Stimulated activated memory B cell treated with anti-CD40 and anti-IgM and Interleukin-4, amounts not matched to agents 10 μg/mL and 1 μg/mL and 100 μg/mL, for 72 hours (primary cell): ENCODE results near the gene HOXC10.

Experiments
- ATAC-seq: fragments of 150-1000 bp; cut with Tn5 transposase; 2 replicates; pipeline ENCODE4 v1.10.0; 2021
- H3K27ac Mint-ChIP-seq: one replicate; pipeline ENCODE4 v1.8.0; 2022; ENCODE audit warnings: mild to moderate bottlenecking, mixed read lengths
- H3K27me3 Mint-ChIP-seq: one replicate; pipeline ENCODE4 v1.8.0; 2022; ENCODE audit warnings: mixed read lengths
- H3K36me3 Mint-ChIP-seq: one replicate; pipeline ENCODE4 v1.8.0; 2022; ENCODE audit warnings: mixed read lengths
- H3K4me1 Mint-ChIP-seq: one replicate; pipeline ENCODE4 v1.8.0; 2022; ENCODE audit warnings: mixed read lengths
- H3K4me3 Mint-ChIP-seq: one replicate; pipeline ENCODE4 v1.8.0; 2022; ENCODE audit warnings: mild to moderate bottlenecking, moderate library complexity, mixed read lengths
- H3K9me3 Mint-ChIP-seq: one replicate; pipeline ENCODE4 v1.8.0; 2022; ENCODE audit warnings: mixed read lengths

The HOXC10 gene

DNA sequence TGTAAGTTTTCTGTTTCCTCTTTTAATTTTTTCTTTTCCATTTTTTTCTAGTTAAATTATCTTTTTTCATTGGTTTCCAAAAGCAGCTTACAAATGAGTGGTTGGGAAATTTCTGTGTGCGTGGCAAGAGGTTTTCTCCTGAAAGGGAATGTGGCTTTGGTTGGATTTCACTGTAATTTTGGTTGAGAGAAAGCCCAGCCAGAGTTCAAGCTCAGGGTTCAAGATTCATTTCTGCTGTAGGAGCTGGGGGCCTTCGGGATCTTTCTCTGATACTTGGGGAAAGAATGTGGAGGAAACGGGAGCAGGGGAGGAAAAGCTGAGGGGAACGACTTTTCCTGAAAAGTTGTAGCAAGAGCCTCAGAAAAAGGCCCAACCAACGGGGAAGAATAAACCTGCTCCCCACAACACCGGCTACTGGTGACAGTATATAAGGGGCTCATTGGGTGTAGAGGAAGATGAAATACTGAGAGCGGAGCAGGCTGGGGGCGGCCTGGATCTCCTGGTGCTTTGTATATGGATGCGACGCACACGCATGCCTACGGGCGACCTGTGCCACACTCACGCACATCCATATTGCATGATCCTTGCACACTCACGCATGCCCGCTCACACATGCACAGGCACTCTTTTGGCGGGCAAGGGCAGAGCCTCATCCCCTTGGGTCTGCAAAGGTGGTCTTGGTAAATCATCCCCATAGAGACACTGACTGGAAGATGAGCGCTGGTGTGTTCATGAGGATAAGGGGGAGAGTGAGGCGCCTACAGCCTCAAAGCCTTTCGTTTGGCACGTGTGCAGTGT is 1.9 kb downstream of the HOXC10 start:
- Mint-ChIP-seq H3K27me3 (peaks cover 100% of the 10 kb centered on the region), H3K4me1 (peaks cover 40% of the 10 kb centered on the region), H3K27ac (no peak overlapping the region), H3K36me3 (no peaks in the 10 kb centered on the region), H3K4me3 (no peak overlapping the region), H3K9me3 (no peaks in the 10 kb centered on the region)
- ATAC-seq = no peak

DNA sequence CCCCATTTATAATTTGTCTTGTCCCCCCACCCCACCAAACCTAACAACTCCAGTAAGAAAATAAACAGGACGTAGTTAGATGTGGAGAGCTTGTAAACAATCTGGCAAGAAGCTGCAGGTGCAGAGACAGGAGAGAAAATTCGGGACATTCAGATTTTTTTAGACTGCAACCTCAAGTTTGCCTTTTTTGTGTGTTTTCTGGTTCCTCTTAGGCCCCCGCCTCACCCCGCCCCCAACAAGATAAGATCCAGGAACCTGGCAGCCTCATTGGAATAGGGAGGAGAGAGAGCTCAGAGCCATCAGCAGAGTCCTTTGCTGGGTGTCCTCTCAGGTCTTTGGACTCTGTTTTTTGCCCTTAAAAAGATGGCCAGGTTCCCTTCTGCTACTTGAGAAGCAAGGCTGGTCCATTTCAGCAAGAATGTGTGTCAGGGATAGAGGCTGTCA is 2.9 kb downstream of the HOXC10 start:
- Mint-ChIP-seq H3K4me3 (no peak overlapping the region), H3K36me3 (no peaks in the 10 kb centered on the region), H3K27me3 (peaks cover 100% of the 10 kb centered on the region), H3K9me3 (no peaks in the 10 kb centered on the region), H3K27ac (no peak overlapping the region), H3K4me1 (peaks cover 40% of the 10 kb centered on the region)
- ATAC-seq = no peak

DNA sequence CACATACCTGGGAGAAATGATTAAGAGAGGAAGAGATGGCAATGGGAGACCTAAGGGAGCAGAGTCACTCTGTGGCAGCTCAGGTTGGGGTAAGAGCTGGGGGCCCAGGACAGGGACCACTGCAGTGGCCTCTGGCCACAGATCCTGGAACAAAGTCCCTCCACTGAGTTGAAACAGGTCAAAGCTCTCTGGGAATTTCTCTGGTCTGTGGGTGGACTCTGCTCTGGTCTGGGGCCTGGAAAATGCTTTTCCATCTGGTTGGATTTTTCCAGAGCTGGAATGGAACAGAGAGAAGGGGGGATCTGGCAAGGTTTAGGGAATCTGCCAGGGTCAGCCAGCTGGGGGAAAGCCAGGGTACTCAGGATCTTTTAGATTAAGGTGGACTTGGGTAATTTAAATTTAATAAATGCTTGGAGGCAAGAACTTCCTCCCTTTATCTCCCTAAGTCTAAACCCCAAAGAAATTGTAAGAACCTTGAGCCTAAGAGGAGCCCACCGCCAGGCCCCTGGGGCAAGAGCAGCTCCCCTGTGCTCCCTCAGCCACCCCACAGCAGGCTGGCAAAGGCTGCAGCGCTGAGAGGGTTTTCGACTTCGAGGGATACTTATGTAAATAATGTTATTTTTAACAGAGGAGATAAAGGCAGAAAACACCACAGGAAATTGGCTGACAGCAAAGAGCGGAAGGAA is 3.7 kb downstream of the HOXC10 start:
- H3K4me3 Mint-ChIP-seq = no peak overlapping the region
- peaks cover 41% of the 10 kb centered on the region for H3K4me1 Mint-ChIP-seq
- peaks cover 100% of the 10 kb centered on the region for H3K27me3 Mint-ChIP-seq
- no peaks in the 10 kb centered on the region for H3K9me3 Mint-ChIP-seq
- H3K36me3 Mint-ChIP-seq = no peaks in the 10 kb centered on the region
- ATAC-seq = no peak
- H3K27ac Mint-ChIP-seq = no peak overlapping the region

DNA sequence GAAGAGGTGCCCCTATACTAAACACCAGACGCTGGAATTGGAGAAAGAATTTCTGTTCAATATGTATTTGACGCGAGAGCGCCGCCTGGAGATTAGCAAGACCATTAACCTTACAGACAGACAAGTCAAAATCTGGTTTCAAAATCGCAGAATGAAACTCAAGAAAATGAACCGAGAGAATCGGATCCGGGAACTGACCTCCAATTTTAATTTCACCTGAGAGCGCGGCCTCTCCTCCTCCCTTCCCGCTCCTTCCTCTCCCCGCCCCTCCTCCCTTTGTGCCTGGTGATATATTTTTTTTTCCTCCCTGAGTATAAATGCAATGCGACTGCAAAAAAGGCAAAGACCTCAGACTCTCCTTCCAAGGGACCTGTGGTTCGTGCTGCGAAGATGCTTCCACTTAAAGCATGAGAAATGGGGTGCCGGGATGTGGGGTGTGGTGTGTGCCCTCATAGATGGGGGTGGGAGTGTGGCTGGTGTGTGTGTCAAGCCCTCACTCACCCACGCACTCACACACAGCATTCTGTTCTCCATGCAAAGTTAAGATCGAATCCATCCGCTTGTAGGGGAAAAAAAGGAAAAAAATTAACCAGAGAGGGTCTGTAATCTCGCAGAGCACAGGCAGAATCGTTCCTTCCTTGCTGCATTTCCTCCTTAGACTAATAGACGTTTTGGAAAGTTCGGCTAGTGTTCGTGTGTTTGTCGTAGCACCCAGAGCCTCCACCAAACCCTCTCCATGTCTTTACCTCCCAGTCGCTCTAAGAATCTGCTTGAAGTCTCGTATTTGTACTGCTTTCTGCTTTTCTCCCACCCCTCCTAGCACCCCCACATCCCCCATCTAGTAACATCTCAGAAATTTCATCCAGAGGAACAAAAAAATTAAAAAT is 4.5 kb downstream of the HOXC10 start:
- peaks cover 100% of the 10 kb centered on the region for H3K27me3 Mint-ChIP-seq
- ATAC-seq = no peak
- no peaks in the 10 kb centered on the region for H3K36me3 Mint-ChIP-seq
- H3K4me1 Mint-ChIP-seq = peaks cover 47% of the 10 kb centered on the region
- H3K9me3 Mint-ChIP-seq = no peaks in the 10 kb centered on the region
- no peak overlapping the region for H3K27ac Mint-ChIP-seq
- no peak overlapping the region for H3K4me3 Mint-ChIP-seq

DNA sequence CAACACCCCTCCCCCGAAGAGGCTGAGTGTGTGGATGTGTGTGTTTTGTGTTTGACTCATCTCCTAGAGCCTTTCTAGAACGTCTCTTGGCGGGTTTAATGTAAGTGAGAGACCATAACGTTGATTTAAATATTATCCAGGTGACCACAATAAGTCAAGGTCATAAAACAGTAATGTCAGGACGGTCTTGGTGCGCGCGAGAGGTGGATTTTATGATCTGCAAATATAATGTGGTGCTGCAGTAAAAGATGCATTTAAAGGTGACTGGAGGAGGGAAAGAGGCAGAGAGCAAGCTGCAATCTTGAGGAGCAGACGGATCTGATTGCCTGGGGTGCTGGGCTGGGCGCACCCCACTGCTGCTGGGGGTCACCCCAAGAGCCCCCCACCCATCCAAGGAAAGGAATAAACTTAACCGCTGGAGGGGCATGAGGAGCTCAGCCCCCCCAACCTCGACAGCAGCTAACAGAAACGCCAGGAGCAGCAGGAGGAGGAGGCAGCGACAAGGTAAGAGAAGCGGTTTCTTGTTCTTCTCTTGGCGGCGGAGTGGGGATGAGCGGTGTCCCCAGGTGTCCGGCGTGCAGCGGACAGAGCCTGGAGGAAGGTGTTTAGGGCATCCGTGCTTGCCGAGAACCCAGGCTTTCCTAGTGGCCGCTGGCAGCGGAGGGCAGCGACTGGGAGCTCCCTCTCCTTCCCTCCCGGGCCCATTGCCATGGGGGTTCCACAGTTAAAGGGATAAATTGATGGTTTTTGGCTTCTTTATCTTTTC is 5.5 kb downstream of the HOXC10 start:
- Mint-ChIP-seq H3K27ac (no peak overlapping the region), H3K9me3 (no peaks in the 10 kb centered on the region), H3K36me3 (no peaks in the 10 kb centered on the region), H3K4me3 (no peak overlapping the region), H3K27me3 (peaks cover 100% of the 10 kb centered on the region), H3K4me1 (peaks cover 50% of the 10 kb centered on the region)
- ATAC-seq = no peak

DNA sequence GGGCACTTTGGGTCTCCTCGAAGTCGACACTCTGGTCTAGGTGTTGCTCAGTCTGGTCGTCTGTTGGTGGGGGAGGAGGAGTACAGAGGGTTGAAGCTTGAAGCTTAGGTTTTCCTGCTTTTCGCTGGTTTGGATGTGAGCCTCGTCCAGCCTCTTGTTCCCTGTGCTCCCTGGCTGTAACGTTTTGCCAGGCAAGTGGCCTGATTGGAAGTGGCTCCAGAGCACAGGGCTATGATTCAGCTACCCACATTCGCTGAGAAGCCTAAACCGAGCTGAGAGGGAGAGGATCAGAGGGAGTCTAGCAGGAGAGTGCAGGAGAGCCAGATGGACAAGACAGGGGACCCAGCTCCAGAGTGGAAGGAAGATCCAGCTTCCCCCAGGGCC is 6.1 kb downstream of the HOXC10 start:
- Mint-ChIP-seq H3K27me3 (peaks cover 100% of the 10 kb centered on the region), H3K4me3 (no peak overlapping the region), H3K36me3 (no peaks in the 10 kb centered on the region), H3K4me1 (peaks cover 52% of the 10 kb centered on the region), H3K27ac (no peak overlapping the region), H3K9me3 (no peaks in the 10 kb centered on the region)
- ATAC-seq = no peak

DNA sequence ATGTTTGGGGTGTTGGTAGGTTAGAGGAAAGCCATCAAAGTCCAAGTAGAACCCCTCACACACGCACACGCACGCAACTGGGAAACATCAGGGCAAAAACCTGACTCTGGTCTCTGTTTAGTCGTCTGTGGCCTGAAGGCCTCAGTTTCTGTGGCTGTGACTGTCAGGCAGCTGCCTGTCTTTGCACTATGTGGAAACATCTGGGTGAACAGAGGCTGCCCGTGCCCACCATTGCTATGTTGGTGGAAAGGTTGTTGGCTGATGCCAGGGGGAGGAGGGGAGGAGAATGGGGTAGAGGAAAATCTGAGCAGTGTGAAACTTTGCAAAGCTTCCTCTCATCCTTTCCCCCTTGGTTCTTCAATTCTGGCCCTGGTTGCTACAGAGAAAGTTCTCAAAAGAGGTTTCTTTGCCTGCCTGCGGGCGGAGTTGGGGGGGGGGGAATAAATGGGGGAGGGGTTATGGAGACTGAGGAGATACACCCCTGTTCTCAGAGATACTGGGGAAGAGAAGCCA is 7.5 kb downstream of the HOXC10 start:
- Mint-ChIP-seq H3K4me1 (peaks cover 58% of the 10 kb centered on the region), H3K27me3 (peaks cover 100% of the 10 kb centered on the region), H3K36me3 (no peaks in the 10 kb centered on the region), H3K27ac (no peak overlapping the region), H3K9me3 (no peaks in the 10 kb centered on the region), H3K4me3 (no peak overlapping the region)
- no peak for ATAC-seq

DNA sequence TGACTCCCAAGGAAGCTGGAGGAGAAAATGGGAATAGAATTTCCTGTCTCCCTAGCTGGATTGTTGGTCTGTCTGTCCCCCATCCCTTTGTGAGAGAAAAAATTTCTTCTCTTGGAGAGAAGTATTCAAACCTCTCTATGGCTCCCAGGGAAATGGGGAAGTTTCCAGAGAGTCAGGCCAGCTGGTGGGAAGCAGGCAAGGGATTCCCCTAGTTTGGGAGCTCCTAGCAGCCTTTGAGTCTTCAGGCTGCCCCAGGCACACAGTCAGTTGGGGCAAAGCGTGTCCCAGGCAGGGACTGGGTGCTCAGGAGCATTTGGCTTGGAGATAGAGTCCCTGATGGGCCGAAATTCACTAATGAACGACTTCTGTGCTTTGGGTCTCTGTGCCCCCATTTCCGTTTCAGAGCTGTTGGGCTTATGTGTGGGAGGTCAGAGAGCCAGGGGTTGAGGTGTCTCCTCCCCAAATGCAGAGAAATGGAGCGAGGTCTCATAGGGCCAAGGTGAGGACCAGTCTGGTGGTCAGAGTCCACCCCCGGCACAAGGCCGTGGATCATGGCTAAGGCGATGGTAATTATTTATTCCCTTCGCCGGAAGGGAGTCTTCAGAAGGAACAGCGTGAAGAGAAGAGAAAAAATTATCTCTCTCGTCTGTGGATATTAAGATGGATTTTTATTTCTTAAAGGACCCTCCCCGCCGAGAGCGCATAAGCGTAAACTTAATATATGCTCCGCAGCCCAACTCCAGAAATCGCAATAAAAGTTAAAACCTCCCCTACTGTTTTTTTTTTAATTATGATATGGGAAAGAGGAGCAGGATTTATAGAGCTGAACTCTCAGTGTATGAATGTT is 8.4 kb downstream of the HOXC10 start:
- H3K9me3 Mint-ChIP-seq = no peaks in the 10 kb centered on the region
- H3K4me1 Mint-ChIP-seq = peaks cover 59% of the 10 kb centered on the region
- no peaks in the 10 kb centered on the region for H3K36me3 Mint-ChIP-seq
- ATAC-seq = no peak
- no peak overlapping the region for H3K27ac Mint-ChIP-seq
- H3K27me3 Mint-ChIP-seq = peaks cover 100% of the 10 kb centered on the region
- peak overlapping the region; percentile 63 for H3K4me3 Mint-ChIP-seq

DNA sequence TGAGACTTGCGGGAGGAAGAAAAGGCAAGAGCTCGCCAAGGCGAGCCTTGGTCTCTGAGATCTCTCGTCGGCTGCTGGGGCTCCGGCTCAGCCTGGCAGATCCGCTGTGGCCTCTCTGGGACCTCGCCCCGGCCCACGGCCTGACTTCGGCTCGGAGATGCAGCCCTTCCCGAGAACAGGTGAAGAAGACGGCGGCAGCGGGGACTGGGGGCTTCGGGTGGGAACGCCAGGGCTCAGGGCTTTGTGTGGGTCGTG is 9.0 kb downstream of the HOXC10 start:
- H3K36me3 Mint-ChIP-seq = no peaks in the 10 kb centered on the region
- H3K4me3 Mint-ChIP-seq = peak overlapping the region; percentile 63
- peaks cover 100% of the 10 kb centered on the region for H3K27me3 Mint-ChIP-seq
- H3K27ac Mint-ChIP-seq = no peak overlapping the region
- H3K9me3 Mint-ChIP-seq = no peaks in the 10 kb centered on the region
- no peak for ATAC-seq
- peaks cover 54% of the 10 kb centered on the region for H3K4me1 Mint-ChIP-seq

DNA sequence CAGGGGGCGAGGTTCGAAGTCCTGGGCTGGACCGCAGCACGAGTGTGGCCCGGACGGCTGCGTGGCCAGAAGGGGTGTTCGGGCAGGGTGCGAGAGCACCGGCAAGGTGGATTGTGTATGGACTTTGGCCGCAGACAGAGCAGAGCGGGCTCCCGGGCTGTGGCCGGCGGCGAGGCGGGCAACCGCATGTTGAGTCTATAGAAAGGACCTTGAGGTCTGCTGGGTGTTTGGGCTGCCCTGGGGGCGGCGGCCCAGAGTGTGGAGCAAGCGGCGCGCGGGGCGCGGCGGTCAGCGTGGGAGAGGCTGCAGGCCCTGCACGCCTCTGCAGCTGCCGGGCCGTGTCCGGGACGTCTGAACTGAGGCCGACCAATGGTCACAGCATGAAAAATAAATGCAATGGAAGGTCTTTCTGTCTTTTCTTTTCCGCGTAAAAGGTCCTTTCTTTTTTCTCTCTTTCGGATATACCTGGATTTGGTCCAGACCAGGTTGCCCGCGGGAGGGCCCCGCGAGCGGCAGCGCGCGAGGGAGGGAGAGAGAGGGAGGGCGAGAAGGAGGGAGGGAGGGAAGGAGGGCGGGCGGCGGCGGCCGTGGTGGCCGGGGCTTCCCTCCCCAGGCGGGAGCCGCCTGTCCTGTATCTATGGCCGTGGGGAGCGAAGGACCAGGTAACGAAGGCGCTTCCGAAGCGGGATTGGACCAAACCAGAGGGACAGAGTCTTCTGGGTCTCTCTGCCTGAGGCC is 9.5 kb downstream of the HOXC10 start:
- Mint-ChIP-seq H3K4me1 (peaks cover 49% of the 10 kb centered on the region), H3K9me3 (no peaks in the 10 kb centered on the region), H3K27me3 (peaks cover 100% of the 10 kb centered on the region), H3K4me3 (peak overlapping the region; percentile 63), H3K36me3 (no peaks in the 10 kb centered on the region), H3K27ac (no peak overlapping the region)
- ATAC-seq = no peak

DNA sequence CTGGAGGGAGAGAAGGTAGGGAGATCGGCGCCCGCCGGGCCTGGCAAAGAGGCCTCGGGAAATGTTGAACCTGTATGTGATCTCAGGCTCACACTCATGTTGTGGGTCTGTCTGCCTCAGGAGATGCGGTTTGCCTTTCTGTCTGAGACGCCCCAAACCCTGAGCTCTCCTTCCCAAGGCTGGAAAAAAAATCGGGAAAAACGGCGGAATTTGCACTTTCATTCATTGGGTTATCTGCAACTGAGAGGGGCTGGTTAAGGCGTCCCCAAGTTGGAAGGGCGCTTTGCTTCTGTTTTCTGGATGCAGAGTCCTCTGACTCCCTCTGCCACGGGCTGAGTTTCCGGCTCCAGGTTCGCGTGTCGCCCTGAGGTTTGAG is 10.0 kb downstream of the HOXC10 start:
- peak overlapping the region; percentile 63 for H3K27ac Mint-ChIP-seq
- H3K4me3 Mint-ChIP-seq = peak overlapping the region; percentile 38
- ATAC-seq = no peak
- H3K27me3 Mint-ChIP-seq = peaks cover 99% of the 10 kb centered on the region
- H3K4me1 Mint-ChIP-seq = peaks cover 43% of the 10 kb centered on the region
- no peaks in the 10 kb centered on the region for H3K36me3 Mint-ChIP-seq
- H3K9me3 Mint-ChIP-seq = no peaks in the 10 kb centered on the region

DNA sequence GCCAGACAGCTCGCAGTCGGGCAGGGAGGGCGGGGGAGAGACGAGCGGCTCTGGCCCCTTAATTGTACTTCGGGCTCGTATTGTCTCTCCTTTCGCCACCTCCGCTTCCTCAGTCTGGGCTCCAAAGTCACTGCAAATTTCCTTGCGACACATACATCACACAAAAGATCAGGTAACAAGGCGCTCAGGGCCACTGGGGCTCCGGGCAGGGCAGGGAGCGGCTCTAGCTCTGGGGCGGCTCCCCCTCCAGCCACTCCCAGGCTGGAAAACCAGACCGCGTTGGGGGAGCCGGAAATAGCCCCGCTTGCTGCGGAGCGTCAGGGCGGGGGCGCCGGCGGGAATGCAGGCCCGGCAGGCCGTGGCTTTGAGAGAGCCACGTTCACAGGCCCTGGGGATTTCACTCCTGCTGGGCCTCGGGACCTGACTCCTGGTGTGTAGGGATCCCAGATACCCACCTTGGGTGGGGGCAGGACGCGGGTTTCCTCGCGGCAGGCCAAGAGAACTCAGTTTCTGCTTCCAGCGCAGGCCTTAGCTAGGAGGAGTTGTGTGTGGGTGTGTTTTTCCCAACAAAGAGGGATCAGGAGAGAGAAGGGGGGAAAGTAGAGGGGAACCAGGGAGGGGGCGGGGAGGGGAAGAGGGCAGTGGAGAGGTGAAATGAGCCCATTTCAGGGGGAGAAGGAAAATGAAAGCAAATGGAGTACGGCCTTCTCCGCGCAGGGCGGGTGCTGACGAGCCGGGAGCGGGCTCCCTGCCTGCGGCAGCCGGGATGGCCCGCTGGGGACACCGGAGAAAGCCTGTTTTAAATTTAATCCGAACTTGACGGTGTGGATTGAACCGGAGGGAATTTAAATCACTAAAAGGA is 10.7 kb downstream of the HOXC10 start:
- Mint-ChIP-seq H3K27ac (peak overlapping the region; percentile 63), H3K4me1 (peaks cover 37% of the 10 kb centered on the region), H3K36me3 (no peaks in the 10 kb centered on the region), H3K4me3 (peak overlapping the region; percentile 89), H3K27me3 (peaks cover 98% of the 10 kb centered on the region), H3K9me3 (no peaks in the 10 kb centered on the region)
- no peak for ATAC-seq
